CD4-positive, alpha-beta memory T cell (primary cell): ENCODE measurements around the gene ICAM4. TPM values are rescaled to one million over a fixed set of nuclear protein-coding genes. Genes with fewer than 3 reads are reported as not detected.
"Not testable (repeated sequence)": the region's sequence is repeated elsewhere in the genome, so short reads cannot be mapped to it uniquely, and the experiment has no call there.

Experiments used
- CTCF ChIA-PET: fragments of 350-600 bp; sonication (Branson Sonifier 250); formaldehyde crosslinking; loops from one replicate; lab custom pipeline; 2021; ENCODE audit warnings: inconsistent platforms; ENCODE audit not compliant: partially characterized antibody; lab: Charles Lee
- POLR2A ChIA-PET: fragments of 350-600 bp; sonication (Branson Sonifier 250); formaldehyde crosslinking; loops from one replicate; lab custom pipeline; 2021; ENCODE audit not compliant: partially characterized antibody; lab: Charles Lee
- DNase-seq, 5 donors: peaks; one replicate each; pipeline versions ENCODE4 v3.0.0 to v3.0.0-alpha.2; 2020 to 2022; ENCODE audit warnings: mixed read lengths in 1 of 5
- H3K27ac ChIP-seq: one replicate; pipeline ENCODE4 v1.7.0; 2013; ENCODE audit warnings: low read depth, low read length
- H3K27me3 ChIP-seq: 2 replicates; pipeline ENCODE4 v1.7.0; 2013; ENCODE audit warnings: mild to moderate bottlenecking, low read length, moderate library complexity; ENCODE audit not compliant: insufficient read depth
- H3K36me3 ChIP-seq: 2 replicates; pipeline ENCODE4 v1.7.0; 2013; ENCODE audit warnings: mild to moderate bottlenecking, low read length, moderate library complexity; ENCODE audit not compliant: insufficient read depth
- H3K4me1 ChIP-seq: 2 replicates; pipeline ENCODE4 v1.7.0; 2013; ENCODE audit warnings: mild to moderate bottlenecking, low read length, moderate library complexity; ENCODE audit not compliant: insufficient read depth
- H3K4me3 ChIP-seq, 2 donors: one replicate each; pipeline ENCODE4 v1.7.0; 2013; ENCODE audit warnings: low read length in 2 of 2, mild to moderate bottlenecking in 1 of 2
- H3K9me3 ChIP-seq, 2 donors: one replicate each; pipeline ENCODE4 v1.7.0; 2013; ENCODE audit warnings: low read length in 2 of 2, control low read depth in 1 of 2; ENCODE audit not compliant: control insufficient read depth in 1 of 2
- H3K27ac Mint-ChIP-seq, 7 donors: one replicate each; pipeline ENCODE4 v1.8.0; 2020 to 2021; ENCODE audit warnings: mixed read lengths in 7 of 7, mild to moderate bottlenecking in 6 of 7, inconsistent platforms in 3 of 7, moderate library complexity in 3 of 7
- H3K27me3 Mint-ChIP-seq, 2 donors: one replicate each; pipeline ENCODE4 v1.8.0; 2020 to 2021; ENCODE audit warnings: mixed read lengths in 2 of 2
- H3K36me3 Mint-ChIP-seq, 2 donors: one replicate each; pipeline ENCODE4 v1.8.0; 2020 to 2021; ENCODE audit warnings: mixed read lengths in 2 of 2, inconsistent platforms in 1 of 2, mild to moderate bottlenecking in 1 of 2
- H3K4me1 Mint-ChIP-seq, 4 donors: one replicate each; pipeline ENCODE4 v1.8.0; 2020 to 2021; ENCODE audit warnings: mixed read lengths in 4 of 4, mild to moderate bottlenecking in 1 of 4
- H3K4me3 Mint-ChIP-seq, 8 donors: one replicate each; pipeline ENCODE4 v1.8.0; 2020 to 2021; ENCODE audit warnings: mixed read lengths in 8 of 8, mild to moderate bottlenecking in 7 of 8, moderate library complexity in 6 of 8, inconsistent platforms in 3 of 8
- H3K9me3 Mint-ChIP-seq, 8 donors: one replicate each; pipeline ENCODE4 v1.8.0; 2020 to 2021; ENCODE audit warnings: mixed read lengths in 8 of 8, mild to moderate bottlenecking in 5 of 8, inconsistent platforms in 3 of 8, moderate library complexity in 1 of 8
- intact Hi-C: fragments of 100-400 bp; cut with micrococcal nuclease; formaldehyde crosslinking; loops from one replicate; pipeline ENCODE4 v1.15.1; 2023
- polyA plus RNA-seq, 2 donors: library from polyadenylated mRNA; unstranded; fragments of 300-500 nt; fragmentation: Illumina TruSeq; gene quantifications; one replicate each; pipeline ENCODE4 v1.2.3, GENCODE V29; 2021
- total RNA-seq, 2 experiments: library from RNA; stranded (reverse); gene quantifications; one replicate each; pipeline ENCODE4 v1.2.3, GENCODE V29; 2021

Gene ICAM4
- total and polyA plus RNA-seq, 4 experiments from 2014 or later, result 0.70 to 1.5 (median 1.3) TPM; not detected in 1

GRCh38 chr19:10336725-10337124 is 50.0 kb downstream of the ICAM4 start:
- Mint-ChIP-seq H3K4me3 (peak overlapping the region in 4 of 8 donors; percentile 32 to 41 (median 40)), H3K4me1 (peaks cover 21 to 70% (median 46%) of the 10 kb centered on the region in 4 donors), H3K27ac (peak overlapping the region in 4 of 7 donors; percentile 4 to 64 (median 27)), H3K36me3 (peaks cover 8 to 36% of the 10 kb centered on the region in 2 donors)
- H3K4me1 ChIP-seq, result peaks cover 59% of the 10 kb centered on the region
- DNase-seq, intact Hi-C loops, H3K27ac ChIP-seq, H3K27me3 ChIP-seq, H3K4me3 ChIP-seq, H3K9me3 ChIP-seq, H3K9me3 Mint-ChIP-seq, H3K27me3 Mint-ChIP-seq: not testable (repeated sequence)
- POLR2A ChIA-PET, result interaction anchor here (1.5 kb wide), 1 partner anchor 66 kb away, joined by 4 read pairs; the partner anchor contains the start of gene ICAM1
- CTCF ChIA-PET, result interaction anchor here (1.3 kb wide), 1 partner anchor 52 kb away, joined by 5 read pairs; no protein-coding TSS in a partner anchor
- peaks cover 20% of the 10 kb centered on the region for H3K36me3 ChIP-seq

Other genes with a start within 250 kb of the ICAM4 start
- gene SHFL, start 200.6 kb upstream of the ICAM4 start, total RNA-seq, result 100 to 1,000 TPM; 112 TPM
- 10 to 100 TPM; 25.7 to 58.2 TPM for gene SHFL, start 200.6 kb upstream of the ICAM4 start, polyA plus RNA-seq
- gene ANGPTL6, start 184.3 kb upstream of the ICAM4 start, total RNA-seq, result under 1 TPM; 0.52 to 0.83 TPM
- gene ANGPTL6, start 184.3 kb upstream of the ICAM4 start, polyA plus RNA-seq, result under 1 TPM; 0.19 to 0.29 TPM
- 100 to 1,000 TPM in 1 of 2 experiments, 10 to 100 TPM in 1; 92.5 to 102 TPM for gene PPAN, start 180.6 kb upstream of the ICAM4 start, total RNA-seq
- gene PPAN, start 180.6 kb upstream of the ICAM4 start, polyA plus RNA-seq, result 10 to 100 TPM; 14.5 to 51.1 TPM
- gene P2RY11, start 175.3 kb upstream of the ICAM4 start, total RNA-seq, result 10 to 100 TPM; 42.6 to 49.7 TPM
- 1 to 10 TPM in 1 of 2 donors, under 1 TPM in 1; 0.24 to 4.7 TPM for gene P2RY11, start 175.3 kb upstream of the ICAM4 start, polyA plus RNA-seq
- 100 to 1,000 TPM; 306 to 315 TPM for gene EIF3G, start 167.1 kb upstream of the ICAM4 start, total RNA-seq
- gene EIF3G, start 167.1 kb upstream of the ICAM4 start, polyA plus RNA-seq, result 100 to 1,000 TPM; 226 to 239 TPM
- 100 to 1,000 TPM; 208 to 250 TPM for gene DNMT1, start 92.0 kb upstream of the ICAM4 start, total RNA-seq
- 100 to 1,000 TPM in 1 of 2 donors, 10 to 100 TPM in 1; 53.5 to 166 TPM for gene DNMT1, start 92.0 kb upstream of the ICAM4 start, polyA plus RNA-seq
- gene S1PR2, start 55.6 kb upstream of the ICAM4 start, total RNA-seq, result 1 to 10 TPM; 9.0 to 9.4 TPM
- 1 to 10 TPM; 1.4 to 2.3 TPM for gene S1PR2, start 55.6 kb upstream of the ICAM4 start, polyA plus RNA-seq
- gene MRPL4, start 34.7 kb upstream of the ICAM4 start, total RNA-seq, result 10 to 100 TPM; 42.7 to 44.6 TPM
- gene MRPL4, start 34.7 kb upstream of the ICAM4 start, polyA plus RNA-seq, result 10 to 100 TPM; 28.9 to 37.1 TPM
- 1 to 10 TPM; 7.5 to 8.2 TPM for gene ICAM1, start 15.8 kb upstream of the ICAM4 start, total RNA-seq
- gene ICAM1, start 15.8 kb upstream of the ICAM4 start, polyA plus RNA-seq, result 1 to 10 TPM; 2.5 to 8.1 TPM
- under 1 TPM in 1 of 2 experiments, not detected in 1; 0.36 TPM for gene ICAM5, start 3.0 kb downstream of the ICAM4 start, total RNA-seq
- under 1 TPM in 1 of 2 donors, not detected in 1; 0.20 TPM for gene ICAM5, start 3.0 kb downstream of the ICAM4 start, polyA plus RNA-seq
- 1 to 10 TPM; 7.1 to 7.7 TPM for gene ZGLP1, start 22.9 kb downstream of the ICAM4 start, total RNA-seq
- gene ZGLP1, start 22.9 kb downstream of the ICAM4 start, polyA plus RNA-seq, result under 1 TPM in 1 of 2 donors, not detected in 1; 0.32 TPM
- gene FDX2, start 29.1 kb downstream of the ICAM4 start, total RNA-seq, result 10 to 100 TPM; 10.7 to 11.3 TPM
- 10 to 100 TPM; 10.6 to 13.6 TPM for gene FDX2, start 29.1 kb downstream of the ICAM4 start, polyA plus RNA-seq
- 10 to 100 TPM; 46.1 to 56.1 TPM for gene RAVER1, start 46.6 kb downstream of the ICAM4 start, total RNA-seq
- 10 to 100 TPM in 1 of 2 donors, 1 to 10 TPM in 1; 6.8 to 28.4 TPM for gene RAVER1, start 46.6 kb downstream of the ICAM4 start, polyA plus RNA-seq
- 100 to 1,000 TPM; 191 to 193 TPM for gene ICAM3, start 52.7 kb downstream of the ICAM4 start, total RNA-seq
- gene ICAM3, start 52.7 kb downstream of the ICAM4 start, polyA plus RNA-seq, result 100 to 1,000 TPM; 240 to 287 TPM
- 100 to 1,000 TPM; 297 to 314 TPM for gene TYK2, start 93.6 kb downstream of the ICAM4 start, total RNA-seq
- 10 to 100 TPM; 33.3 to 77.2 TPM for gene TYK2, start 93.6 kb downstream of the ICAM4 start, polyA plus RNA-seq
- gene CDC37, start 116.6 kb downstream of the ICAM4 start, total RNA-seq, result 100 to 1,000 TPM; 180 to 185 TPM
- 10 to 100 TPM; 51.8 to 87.1 TPM for gene CDC37, start 116.6 kb downstream of the ICAM4 start, polyA plus RNA-seq
- 1 to 10 TPM; 2.5 to 3.3 TPM for gene PDE4A, start 133.6 kb downstream of the ICAM4 start, total RNA-seq
- 1 to 10 TPM in 1 of 2 donors, under 1 TPM in 1; 0.81 to 5.6 TPM for gene PDE4A, start 133.6 kb downstream of the ICAM4 start, polyA plus RNA-seq
- gene KEAP1, start 216.4 kb downstream of the ICAM4 start, total RNA-seq, result 10 to 100 TPM; 49.2 to 60.1 TPM
- 10 to 100 TPM; 35.7 to 55.0 TPM for gene KEAP1, start 216.4 kb downstream of the ICAM4 start, polyA plus RNA-seq
- gene S1PR5, start 230.5 kb downstream of the ICAM4 start, total RNA-seq, result 1 to 10 TPM; 1.6 to 1.9 TPM
- gene S1PR5, start 230.5 kb downstream of the ICAM4 start, polyA plus RNA-seq, result 1 to 10 TPM; 1.3 to 3.1 TPM